HCT116 (cell line): ENCODE measurements around the gene OFD1.

Experiments used
- SRF ChIP-seq: IDR thresholded peaks from 2 replicates; pipeline ENCODE4 v1.6.1; 2012; ENCODE audit warnings: low read depth
- TF ChIP-seq, protein P1 (sequence below), 3 experiments: fragments of 200-600 bp in 1 of 3; sonication (generic) in 1 of 3; IDR thresholded peaks in 2 of 3; conservative IDR thresholded peaks in 1 of 3; 2 replicates each; pipeline ENCODE4 v1.5.1; 2012 to 2017; ENCODE audit warnings: low read depth in 2 of 3, low read length in 2 of 3, antibody characterized with exemption in 1 of 3, borderline replicate concordance in 1 of 3, control low read depth in 1 of 3, mild to moderate bottlenecking in 1 of 3, mixed read lengths in 1 of 3, mixed run types in 1 of 3, moderate library complexity in 1 of 3; ENCODE audit not compliant: insufficient read depth in 1 of 3

DNA sequence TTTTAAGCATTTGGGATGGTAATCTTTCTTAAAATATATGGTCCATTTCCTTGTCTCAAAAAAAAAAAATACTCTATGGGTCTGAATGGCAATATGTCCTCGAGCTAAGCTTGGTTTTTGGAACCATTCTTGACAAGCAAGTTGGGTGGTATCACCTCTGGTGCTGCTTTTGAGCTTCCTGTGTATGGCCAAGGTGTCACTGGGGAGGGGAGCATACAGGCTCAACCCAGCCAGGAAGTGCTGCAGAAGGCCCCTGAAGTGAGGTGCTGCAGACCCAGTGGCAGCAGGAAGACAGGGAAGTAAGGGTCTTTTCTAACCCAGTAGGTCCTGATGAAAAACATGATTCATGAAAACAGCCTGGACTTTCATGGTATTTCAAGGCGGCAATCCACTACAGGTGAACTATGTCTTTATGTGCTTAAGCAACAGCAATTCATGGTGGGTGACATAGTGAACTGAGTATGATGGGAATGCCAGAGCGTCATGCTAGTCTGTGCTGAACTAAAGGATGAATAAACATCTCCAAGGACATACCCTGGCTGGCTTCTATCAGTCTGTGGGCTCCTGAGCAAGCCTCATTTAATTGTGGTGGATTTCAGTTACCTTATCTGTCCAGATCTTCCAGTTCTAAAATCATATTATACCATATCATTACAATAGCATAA lies 15.2 kb upstream of the OFD1 start:
- no peak for TF ChIP-seq SRF
- TF ChIP-seq, protein P1, sequence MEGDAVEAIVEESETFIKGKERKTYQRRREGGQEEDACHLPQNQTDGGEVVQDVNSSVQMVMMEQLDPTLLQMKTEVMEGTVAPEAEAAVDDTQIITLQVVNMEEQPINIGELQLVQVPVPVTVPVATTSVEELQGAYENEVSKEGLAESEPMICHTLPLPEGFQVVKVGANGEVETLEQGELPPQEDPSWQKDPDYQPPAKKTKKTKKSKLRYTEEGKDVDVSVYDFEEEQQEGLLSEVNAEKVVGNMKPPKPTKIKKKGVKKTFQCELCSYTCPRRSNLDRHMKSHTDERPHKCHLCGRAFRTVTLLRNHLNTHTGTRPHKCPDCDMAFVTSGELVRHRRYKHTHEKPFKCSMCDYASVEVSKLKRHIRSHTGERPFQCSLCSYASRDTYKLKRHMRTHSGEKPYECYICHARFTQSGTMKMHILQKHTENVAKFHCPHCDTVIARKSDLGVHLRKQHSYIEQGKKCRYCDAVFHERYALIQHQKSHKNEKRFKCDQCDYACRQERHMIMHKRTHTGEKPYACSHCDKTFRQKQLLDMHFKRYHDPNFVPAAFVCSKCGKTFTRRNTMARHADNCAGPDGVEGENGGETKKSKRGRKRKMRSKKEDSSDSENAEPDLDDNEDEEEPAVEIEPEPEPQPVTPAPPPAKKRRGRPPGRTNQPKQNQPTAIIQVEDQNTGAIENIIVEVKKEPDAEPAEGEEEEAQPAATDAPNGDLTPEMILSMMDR (IDR thresholded peaks at IDR 0.05 in 2 of 3, conservative IDR thresholded peaks at IDR 0.05 in 1 of 3; ENCODE audit: borderline replicate concordance in 1 of 3, insufficient read depth in 1 of 3, low read depth in 2 of 3, low read length in 2 of 3): no peak
